ENCODE results near the gene PRMT2.

Gene PRMT2

GRCh38 chr21:46635324-46636180 lies at the start of gene PRMT2:
Gene PRMT2, plus strand, starts transcription at chr21:46635674. Its CDS starts 1,278 bp downstream, at chr21:46636952.
- DNase-seq, result peak; percentile 100

GRCh38 chr21:46594276-46594675 lies 41.2 kb upstream of the PRMT2 start:
- DNase-seq, result no peak

- DNase-seq, result no peak
These were observed 39.3 kb upstream of the PRMT2 start for GRCh38 chr21:46596201-46596600.

GRCh38 chr21:46597031-46597430 lies 38.4 kb upstream of the PRMT2 start:
- DNase-seq, result no peak

- no peak for DNase-seq
These were observed 37.6 kb upstream of the PRMT2 start for GRCh38 chr21:46597896-46598343.

- DNase-seq, result no peak
These were observed 36.6 kb upstream of the PRMT2 start for GRCh38 chr21:46598581-46599572.

GRCh38 chr21:46600305-46600704 lies 35.2 kb upstream of the PRMT2 start:
- no peak for DNase-seq

GRCh38 chr21:46600978-46601377 lies 34.5 kb upstream of the PRMT2 start:
- no peak for DNase-seq

GRCh38 chr21:46603228-46603627 lies 32.2 kb upstream of the PRMT2 start:
- DNase-seq, result no peak

- DNase-seq, result no peak
These were observed 31.0 kb upstream of the PRMT2 start for GRCh38 chr21:46604329-46604974.

GRCh38 chr21:46604975-46605766 lies 30.3 kb upstream of the PRMT2 start, which contains the start of gene S100B:
Gene S100B, minus strand, starts transcription at chr21:46605082. Its CDS starts 2,667 bp downstream, at chr21:46602415.
- DNase-seq, result no peak

GRCh38 chr21:46605767-46606426 lies 29.6 kb upstream of the PRMT2 start:
- DNase-seq, result peak; percentile 52

GRCh38 chr21:46606427-46606813 lies 29.1 kb upstream of the PRMT2 start:
- DNase-seq, result no peak

- DNase-seq, result no peak
These were observed 27.8 kb upstream of the PRMT2 start for GRCh38 chr21:46607636-46608035.

GRCh38 chr21:46608672-46609111 lies 26.8 kb upstream of the PRMT2 start:
- no peak for DNase-seq

- no peak for DNase-seq
These were observed 25.3 kb upstream of the PRMT2 start for GRCh38 chr21:46610018-46610701.

GRCh38 chr21:46613391-46613790 lies 22.1 kb upstream of the PRMT2 start:
- no peak for DNase-seq

- no peak for DNase-seq
These were observed 19.4 kb upstream of the PRMT2 start for GRCh38 chr21:46616050-46616449.

GRCh38 chr21:46616656-46617055 lies 18.8 kb upstream of the PRMT2 start:
- no peak for DNase-seq

- DNase-seq, result no peak
These were observed 18.0 kb upstream of the PRMT2 start for GRCh38 chr21:46617267-46618051.

Data from activated T-cell treated with anti-CD3 and anti-CD28 coated beads, Interleukin-2, amount 50 U/mL, for 1 hour (primary cell).